Vagina (tissue), 2 donors: ENCODE data around the gene FBXO8. TPM values are rescaled to one million over a fixed set of nuclear protein-coding genes. Genes with fewer than 3 reads are reported as not detected.

Experiments
- DNase-seq, 2 donors: peaks; one replicate each; pipeline ENCODE4 v3.0.0-alpha.2; 2017; ENCODE audit errors: extremely low spot score in 2 of 2
- H3K27ac ChIP-seq: fragments of 200-600 bp; sonication (generic); one replicate; pipeline ENCODE4 v1.5.1; 2019
- H3K27me3 ChIP-seq: fragments of 200-600 bp; sonication (generic); one replicate; pipeline ENCODE4 v1.5.1; 2019
- H3K36me3 ChIP-seq, 2 donors: fragments of 200-600 bp; sonication (generic); one replicate each; pipeline ENCODE4 v1.5.1; 2017 to 2019
- H3K4me1 ChIP-seq: fragments of 200-600 bp; sonication (generic); one replicate; pipeline ENCODE4 v1.5.1; 2019
- H3K4me3 ChIP-seq, 2 donors: fragments of 200-600 bp; sonication (generic); 1 replicate in 1 of 2; 2 replicates in 1 of 2; pipeline ENCODE4 v1.5.1; 2016 to 2019
- H3K9me3 ChIP-seq: fragments of 200-600 bp; sonication (generic); one replicate; pipeline ENCODE4 v1.5.1; 2019
- CTCF ChIP-seq, 3 experiments: fragments of 450-650 bp in 2 of 3; fragments of 200-600 bp in 1 of 3; sonication (generic) in 1 of 3; IDR thresholded peaks; one replicate each; pipeline ENCODE4 v1.5.1; 2017 to 2019; ENCODE audit warnings: antibody characterized with exemption in 3 of 3, mild to moderate bottlenecking in 2 of 3, moderate library complexity in 2 of 3
- POLR2A ChIP-seq, 2 donors: fragments of 450-650 bp; IDR thresholded peaks; one replicate each; pipeline ENCODE4 v1.6.1; 2017; ENCODE audit warnings: antibody characterized with exemption in 2 of 2, mild to moderate bottlenecking in 2 of 2, moderate library complexity in 2 of 2
- POLR2AphosphoS5 ChIP-seq, 2 donors: sonication (generic); formaldehyde crosslinking; IDR thresholded peaks; one replicate each; pipeline ENCODE4 v1.9.0; 2017; ENCODE audit warnings: antibody characterized with exemption in 2 of 2, mild to moderate bottlenecking in 2 of 2, low read depth in 1 of 2; ENCODE audit not compliant: insufficient read depth in 1 of 2
- intact Hi-C: fragments of 100-400 bp; cut with DNase I; formaldehyde crosslinking; loops from one replicate; pipeline ENCODE4 v1.15.1; 2023
- total RNA-seq: library from RNA; depleted of rRNA; stranded (reverse); fragments of >200 nt; gene quantifications from one replicate; pipeline ENCODE4 v1.2.3, GENCODE V29; 2016

The FBXO8 gene
- total RNA-seq, 1 donor from 2014 or later: 24.3 TPM

DNA sequence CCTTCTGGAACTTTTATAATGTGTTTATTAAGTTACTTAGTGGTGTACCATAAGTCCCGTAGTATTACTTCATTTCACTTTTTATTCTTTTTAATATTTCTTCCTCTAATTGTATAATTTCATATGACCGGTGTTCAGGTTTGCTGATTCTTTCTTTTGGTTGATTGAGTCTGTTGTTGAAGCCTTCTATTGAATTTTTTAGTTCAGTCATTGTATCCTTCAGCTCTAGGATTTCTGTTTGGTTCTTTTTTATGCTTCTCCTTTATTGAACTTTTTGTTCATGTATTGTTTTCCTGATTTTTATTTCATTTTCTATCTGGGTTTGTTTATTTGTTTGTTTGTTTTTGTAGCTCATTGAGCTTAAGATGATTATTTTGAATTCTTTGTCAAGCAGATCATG lies 9.0 kb upstream of the FBXO8 start:
- intact Hi-C loops: no loop called here
- DNase-seq: no peak
- no peaks in the 10 kb centered on the region for H3K27me3 ChIP-seq
- H3K9me3 ChIP-seq: no peaks in the 10 kb centered on the region
- no peak overlapping the region for H3K4me3 ChIP-seq
- H3K27ac ChIP-seq: no peak overlapping the region
- no peak for TF ChIP-seq POLR2A (IDR thresholded peaks at IDR 0.05)
- no peak for TF ChIP-seq CTCF (IDR thresholded peaks at IDR 0.05)
- TF ChIP-seq POLR2AphosphoS5 (IDR thresholded peaks at IDR 0.05; ENCODE audit: insufficient read depth in 1 of 2, low read depth in 1 of 2): no peak
- no peaks in the 10 kb centered on the region for H3K4me1 ChIP-seq
- H3K36me3 ChIP-seq: peaks cover 0 to 17% of the 10 kb centered on the region in 2 donors

DNA sequence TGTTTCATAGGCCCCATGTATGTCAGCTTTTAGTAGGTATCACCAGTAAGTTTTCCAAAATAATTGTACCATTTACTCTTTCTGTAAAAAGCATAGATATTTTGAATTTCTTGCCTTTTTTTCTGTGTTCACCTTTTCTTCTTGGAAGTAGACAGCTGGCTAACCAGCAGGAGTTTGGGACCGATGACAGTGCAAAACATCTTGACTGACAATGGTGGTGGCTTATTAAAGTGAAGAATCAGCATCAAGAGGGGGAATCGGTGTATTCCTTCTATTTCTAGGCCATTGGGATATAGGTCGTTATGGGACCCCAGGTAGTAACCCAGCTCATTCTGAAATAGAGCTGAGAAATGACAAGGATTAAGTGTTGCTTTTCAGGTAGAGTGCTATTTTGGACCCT lies 3.4 kb upstream of the FBXO8 start:
- intact Hi-C loops: no loop called here
- no peak for TF ChIP-seq CTCF (IDR thresholded peaks at IDR 0.05)
- TF ChIP-seq POLR2A (IDR thresholded peaks at IDR 0.05): no peak
- TF ChIP-seq POLR2AphosphoS5 (IDR thresholded peaks at IDR 0.05; ENCODE audit: insufficient read depth in 1 of 2, low read depth in 1 of 2): no peak
- Histone ChIP-seq H3K27me3 (no peaks in the 10 kb centered on the region), H3K27ac (no peak overlapping the region), H3K9me3 (no peaks in the 10 kb centered on the region), H3K4me3 (no peak overlapping the region), H3K36me3 (peaks cover 0 to 2% of the 10 kb centered on the region in 2 donors), H3K4me1 (peaks cover 28% of the 10 kb centered on the region)
- DNase-seq: no peak

GRCh38 chr4:174284487-174284886 lies 1.0 kb upstream of the FBXO8 start:
- Histone ChIP-seq H3K4me1 (peaks cover 44% of the 10 kb centered on the region), H3K9me3 (no peaks in the 10 kb centered on the region), H3K27me3 (no peaks in the 10 kb centered on the region), H3K4me3 (peak overlapping the region; percentile 78 to 82), H3K36me3 (no peaks in the 10 kb centered on the region), H3K27ac (peak overlapping the region; percentile 98)
- intact Hi-C loops: no loop called here
- no peak for TF ChIP-seq CTCF (IDR thresholded peaks at IDR 0.05)
- no peak for TF ChIP-seq POLR2AphosphoS5 (IDR thresholded peaks at IDR 0.05; ENCODE audit: insufficient read depth in 1 of 2, low read depth in 1 of 2)
- TF ChIP-seq POLR2A (IDR thresholded peaks at IDR 0.05): no peak
- no peak for DNase-seq

- Histone ChIP-seq H3K27me3 (no peaks in the 10 kb centered on the region), H3K27ac (peak overlapping the region; percentile 98), H3K4me1 (peaks cover 44% of the 10 kb centered on the region), H3K4me3 (peak overlapping the region; percentile 78 to 82), H3K9me3 (no peaks in the 10 kb centered on the region), H3K36me3 (no peaks in the 10 kb centered on the region)
- TF ChIP-seq POLR2A (IDR thresholded peaks at IDR 0.05) (no peak), CTCF (IDR thresholded peaks at IDR 0.05) (no peak), POLR2AphosphoS5 (IDR thresholded peaks at IDR 0.05; ENCODE audit: insufficient read depth in 1 of 2, low read depth in 1 of 2) (peak in 1 of 2 donors; percentile 6)
- DNase-seq: peak in 1 of 2 donors; percentile 91
- intact Hi-C loops: no loop called here
These were observed 496 bp downstream of the FBXO8 start for GRCh38 chr4:174282836-174283506.

- no peak overlapping the region for H3K27ac ChIP-seq
- TF ChIP-seq POLR2AphosphoS5 (IDR thresholded peaks at IDR 0.05; ENCODE audit: insufficient read depth in 1 of 2, low read depth in 1 of 2) (no peak), POLR2A (IDR thresholded peaks at IDR 0.05) (no peak), CTCF (IDR thresholded peaks at IDR 0.05) (no peak)
- H3K36me3 ChIP-seq: no peaks in the 10 kb centered on the region
- intact Hi-C loops: no loop called here
- no peaks in the 10 kb centered on the region for H3K27me3 ChIP-seq
- H3K4me3 ChIP-seq: no peak overlapping the region
- no peak for DNase-seq
- peaks cover 44% of the 10 kb centered on the region for H3K4me1 ChIP-seq
- no peaks in the 10 kb centered on the region for H3K9me3 ChIP-seq
These were observed 1.6 kb downstream of the FBXO8 start for GRCh38 chr4:174281901-174282300.
